Activated CD4-positive, alpha-beta memory T cell treated with anti-CD3 and anti-CD28 coated beads for 36 hours (primary cell): ENCODE data around the gene SLC25A30. TPM values are rescaled to one million over a fixed set of nuclear protein-coding genes. Genes with fewer than 3 reads are reported as not detected.

Experiments used
- CTCF ChIA-PET: fragments of 350-600 bp; sonication (Branson Sonifier 250); formaldehyde crosslinking; loops from one replicate; lab custom pipeline; 2021; ENCODE audit warnings: antibody characterized with exemption, inconsistent platforms; lab: Charles Lee
- POLR2A ChIA-PET: fragments of 350-600 bp; sonication (Branson Sonifier 250); formaldehyde crosslinking; loops from one replicate; lab custom pipeline; 2021; ENCODE audit warnings: antibody characterized with exemption; lab: Charles Lee
- DNase-seq: peaks from one replicate; pipeline ENCODE4 v3.0.0-alpha.2; 2020
- H3K27ac Mint-ChIP-seq: one replicate; pipeline ENCODE4 v1.8.0; 2021; ENCODE audit warnings: mixed read lengths
- H3K27me3 Mint-ChIP-seq: one replicate; pipeline ENCODE4 v1.8.0; 2021; ENCODE audit warnings: mixed read lengths
- H3K36me3 Mint-ChIP-seq: one replicate; pipeline ENCODE4 v1.8.0; 2021; ENCODE audit warnings: mixed read lengths
- H3K4me1 Mint-ChIP-seq: one replicate; pipeline ENCODE4 v1.8.0; 2021; ENCODE audit warnings: low read depth, mixed read lengths
- H3K4me3 Mint-ChIP-seq: one replicate; pipeline ENCODE4 v1.8.0; 2021; ENCODE audit warnings: mild to moderate bottlenecking, mixed read lengths
- H3K9me3 Mint-ChIP-seq: one replicate; pipeline ENCODE4 v1.8.0; 2021; ENCODE audit warnings: mixed read lengths
- intact Hi-C: fragments of 100-400 bp; cut with micrococcal nuclease; formaldehyde crosslinking; loops from one replicate; pipeline ENCODE4 v1.15.1; 2023
- total RNA-seq, 2 experiments: library from RNA; stranded (reverse); gene quantifications; one replicate each; pipeline ENCODE4 v1.2.3, GENCODE V29; 2021

The SLC25A30 gene, protein sequence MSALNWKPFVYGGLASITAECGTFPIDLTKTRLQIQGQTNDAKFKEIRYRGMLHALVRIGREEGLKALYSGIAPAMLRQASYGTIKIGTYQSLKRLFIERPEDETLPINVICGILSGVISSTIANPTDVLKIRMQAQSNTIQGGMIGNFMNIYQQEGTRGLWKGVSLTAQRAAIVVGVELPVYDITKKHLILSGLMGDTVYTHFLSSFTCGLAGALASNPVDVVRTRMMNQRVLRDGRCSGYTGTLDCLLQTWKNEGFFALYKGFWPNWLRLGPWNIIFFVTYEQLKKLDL
- 10 to 100 TPM; 14.6 to 15.3 TPM for total RNA-seq

DNA sequence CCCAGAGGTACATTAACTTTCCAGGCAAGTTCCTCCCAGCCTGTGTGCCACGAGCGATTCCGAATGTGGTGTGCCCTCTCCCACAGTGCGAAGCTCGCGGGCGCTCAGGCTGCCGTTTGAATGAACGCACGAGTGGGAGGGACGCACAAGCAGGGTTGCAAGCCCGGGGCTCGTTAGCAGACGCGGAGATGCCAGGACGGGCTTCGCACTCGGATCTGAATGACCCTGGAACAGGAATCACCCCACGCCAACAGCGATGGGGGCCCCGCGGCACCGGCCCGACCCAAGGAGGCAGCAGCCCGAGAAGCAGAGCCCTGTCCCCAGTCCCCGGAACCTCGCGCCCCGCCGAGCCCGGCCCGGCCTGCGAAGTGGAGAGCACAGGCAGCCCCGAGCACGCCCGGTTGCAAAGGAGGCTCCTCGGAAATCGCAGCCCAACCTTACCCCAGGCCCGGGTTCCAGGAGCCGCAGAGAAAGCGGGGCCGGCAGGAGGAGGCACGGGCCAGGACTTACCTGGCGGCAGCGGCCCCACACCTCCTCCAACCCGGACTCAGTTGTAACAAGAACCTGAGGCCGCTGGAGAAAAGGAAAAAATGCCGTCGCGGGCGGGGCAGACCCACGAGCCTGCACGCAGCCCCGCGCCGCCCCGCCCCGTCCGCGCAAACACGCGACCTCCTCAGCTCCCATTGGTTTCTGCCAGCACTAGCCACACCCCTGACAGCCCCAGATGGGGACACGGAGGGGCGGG lies at the start of gene SLC25A30:
Gene SLC25A30, minus strand, starts transcription at position 584 of the 745 bp plus-strand sequence. CDS start 6,948 bp downstream, outside the sequence.
- no peaks in the 10 kb centered on the region for H3K36me3 Mint-ChIP-seq
- ChIA-PET CTCF (interaction anchor here (0.6 to 4.0 kb wide), 6 partner anchors 11 to 77 kb away, joined by 3 to 26 read pairs (median 5); partner anchors contain the start of gene TPT1), POLR2A (interaction anchor here (0.5 to 2.6 kb wide), 7 partner anchors 19 to 775 kb away, joined by 3 to 16 read pairs (median 6); partner anchors contain the start of genes COG3 and TPT1)
- no peaks in the 10 kb centered on the region for H3K27me3 Mint-ChIP-seq
- H3K27ac Mint-ChIP-seq = peak within 1 kb of the TSS; percentile 88
- DNase-seq = peak; percentile 93
- intact Hi-C loops = loop anchor here (1.0 to 5.0 kb wide), 6 partner anchors 22 to 764 kb away; partner anchors contain the start of genes COG3 and LCP1
- no peaks in the 10 kb centered on the region for H3K9me3 Mint-ChIP-seq
- peak within 1 kb of the TSS; percentile 84 for H3K4me3 Mint-ChIP-seq
- H3K4me1 Mint-ChIP-seq = peaks cover 16% of the 10 kb centered on the region

DNA sequence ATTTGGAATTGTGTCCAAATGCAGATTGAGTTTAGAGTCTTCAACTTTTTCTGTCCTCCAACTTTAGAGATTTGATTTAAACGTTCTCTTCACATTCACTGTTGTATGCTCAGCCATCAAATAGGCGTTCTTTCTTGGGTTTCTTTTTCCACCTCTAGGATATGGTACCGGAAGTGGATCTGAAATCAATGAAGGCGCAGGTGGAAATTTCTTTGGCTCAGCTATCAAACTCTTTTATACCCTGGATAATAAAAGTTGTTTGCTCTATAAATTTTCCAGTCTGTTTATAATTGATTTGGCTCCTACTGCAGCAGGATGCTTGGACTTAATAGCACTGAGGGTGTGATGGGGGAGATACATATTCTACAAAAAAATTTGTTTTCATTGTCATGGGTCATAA lies 48.2 kb upstream of the SLC25A30 start:
- intact Hi-C loops = loop anchor here (5.0 to 10.0 kb wide), 2 partner anchors 48 to 716 kb away; partner anchors contain the start of gene LCP1
- H3K36me3 Mint-ChIP-seq = peaks cover 1% of the 10 kb centered on the region
- peaks cover 53% of the 10 kb centered on the region for H3K4me1 Mint-ChIP-seq
- H3K27ac Mint-ChIP-seq = peak overlapping the region; percentile 61
- CTCF ChIA-PET = no interaction called here
- peak overlapping the region; percentile 63 for H3K4me3 Mint-ChIP-seq
- no peaks in the 10 kb centered on the region for H3K27me3 Mint-ChIP-seq
- DNase-seq = no peak
- H3K9me3 Mint-ChIP-seq = no peaks in the 10 kb centered on the region
- POLR2A ChIA-PET = no interaction called here

DNA sequence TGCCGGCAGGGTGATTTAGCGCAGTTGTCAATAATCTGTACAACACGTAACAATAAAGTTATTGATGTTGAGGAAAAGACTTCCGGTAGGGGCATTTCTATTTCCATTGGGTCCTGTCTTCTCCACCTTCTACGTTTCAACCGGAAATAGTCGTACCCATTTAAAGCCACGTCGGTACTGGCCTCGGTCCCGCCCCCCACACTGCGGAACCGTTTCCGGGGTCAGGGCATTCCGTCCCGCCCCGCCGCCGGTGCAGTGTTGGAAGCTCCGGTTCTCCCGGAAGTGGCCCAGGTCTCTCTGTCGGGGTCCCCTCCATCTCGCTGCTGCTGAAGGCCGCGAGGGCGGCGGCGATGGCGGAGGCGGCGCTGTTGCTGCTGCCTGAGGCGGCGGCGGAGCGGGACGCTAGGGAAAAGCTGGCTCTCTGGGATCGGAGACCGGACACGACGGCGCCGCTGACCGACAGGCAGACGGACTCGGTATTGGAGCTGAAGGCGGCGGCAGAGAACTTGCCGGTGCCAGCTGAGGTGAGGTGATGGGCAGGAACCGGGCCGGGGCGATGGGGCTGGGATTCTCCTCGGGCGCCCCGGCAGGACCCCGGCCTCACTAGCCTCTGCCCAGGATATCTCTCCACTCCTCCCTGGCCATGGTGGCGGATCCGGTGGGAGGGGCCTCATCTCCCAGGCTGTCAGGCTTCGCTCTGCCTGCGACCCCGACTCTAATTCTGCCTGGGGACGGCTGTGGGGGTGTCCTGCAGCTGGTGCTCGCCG lies 46.7 kb upstream of the SLC25A30 start, which contains the start of gene COG3:
Gene COG3, plus strand, starts transcription at position 253 of the 767 bp plus-strand sequence. Its CDS starts 98 bp downstream, at position 351.
- Mint-ChIP-seq H3K27ac (peak within 1 kb of the TSS; percentile 94), H3K9me3 (no peaks in the 10 kb centered on the region), H3K4me3 (peak within 1 kb of the TSS; percentile 85), H3K36me3 (no peaks in the 10 kb centered on the region), H3K4me1 (peaks cover 47% of the 10 kb centered on the region), H3K27me3 (no peaks in the 10 kb centered on the region)
- ChIA-PET CTCF (interaction anchor here (0.9 to 2.0 kb wide), 8 partner anchors 19 to 418 kb away, joined by 3 to 8 read pairs (median 4); no protein-coding TSS in a partner anchor), POLR2A (interaction anchor here (1.0 to 2.1 kb wide), 7 partner anchors 9 to 126 kb away, joined by 3 to 11 read pairs (median 4); partner anchors contain the start of gene TPT1)
- intact Hi-C loops = loop anchor here (1.0 to 10.0 kb wide), 7 partner anchors 24 to 717 kb away; partner anchors contain the start of genes LCP1 and TPT1
- DNase-seq = peak; percentile 97

DNA sequence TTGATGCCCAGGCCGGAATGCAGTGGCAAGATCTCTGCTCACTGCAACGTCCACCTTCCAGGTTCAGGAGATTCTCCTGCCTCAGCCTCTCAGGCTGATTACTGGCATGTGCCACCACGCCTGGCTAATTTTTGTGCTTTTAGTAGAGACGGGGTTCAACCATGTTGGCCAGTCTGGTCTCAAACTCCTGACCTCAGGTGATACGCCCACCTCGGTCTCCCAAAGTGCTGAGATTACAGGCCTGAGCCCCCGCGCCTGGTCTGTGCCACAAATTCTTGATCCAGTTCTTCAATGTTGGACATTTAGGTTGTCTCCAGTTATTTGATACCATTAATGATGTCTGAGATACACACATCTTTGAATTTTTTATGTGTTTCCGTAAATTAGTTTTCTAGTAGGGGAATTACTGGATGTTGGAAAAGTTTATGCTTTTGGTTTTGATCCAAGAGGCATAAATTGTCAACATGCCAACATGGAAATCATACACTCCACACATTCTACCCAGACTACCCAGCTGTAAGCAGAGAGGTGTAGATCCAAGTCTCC lies 46.0 kb upstream of the SLC25A30 start:
- Mint-ChIP-seq H3K4me3 (peak overlapping the region; percentile 85), H3K9me3 (no peaks in the 10 kb centered on the region), H3K4me1 (peaks cover 42% of the 10 kb centered on the region), H3K27ac (peak overlapping the region; percentile 94), H3K27me3 (no peaks in the 10 kb centered on the region), H3K36me3 (no peaks in the 10 kb centered on the region)
- intact Hi-C loops = loop anchor here (1.0 to 10.0 kb wide), 6 partner anchors 23 to 123 kb away; partner anchors contain the start of gene TPT1
- CTCF ChIA-PET = interaction anchor here (0.9 to 2.0 kb wide), 7 partner anchors 20 to 95 kb away, joined by 3 to 8 read pairs (median 4); no protein-coding TSS in a partner anchor
- DNase-seq = no peak
- POLR2A ChIA-PET = interaction anchor here (1.0 to 2.1 kb wide), 6 partner anchors 46 to 125 kb away, joined by 3 to 11 read pairs (median 4); partner anchors contain the start of gene TPT1

DNA sequence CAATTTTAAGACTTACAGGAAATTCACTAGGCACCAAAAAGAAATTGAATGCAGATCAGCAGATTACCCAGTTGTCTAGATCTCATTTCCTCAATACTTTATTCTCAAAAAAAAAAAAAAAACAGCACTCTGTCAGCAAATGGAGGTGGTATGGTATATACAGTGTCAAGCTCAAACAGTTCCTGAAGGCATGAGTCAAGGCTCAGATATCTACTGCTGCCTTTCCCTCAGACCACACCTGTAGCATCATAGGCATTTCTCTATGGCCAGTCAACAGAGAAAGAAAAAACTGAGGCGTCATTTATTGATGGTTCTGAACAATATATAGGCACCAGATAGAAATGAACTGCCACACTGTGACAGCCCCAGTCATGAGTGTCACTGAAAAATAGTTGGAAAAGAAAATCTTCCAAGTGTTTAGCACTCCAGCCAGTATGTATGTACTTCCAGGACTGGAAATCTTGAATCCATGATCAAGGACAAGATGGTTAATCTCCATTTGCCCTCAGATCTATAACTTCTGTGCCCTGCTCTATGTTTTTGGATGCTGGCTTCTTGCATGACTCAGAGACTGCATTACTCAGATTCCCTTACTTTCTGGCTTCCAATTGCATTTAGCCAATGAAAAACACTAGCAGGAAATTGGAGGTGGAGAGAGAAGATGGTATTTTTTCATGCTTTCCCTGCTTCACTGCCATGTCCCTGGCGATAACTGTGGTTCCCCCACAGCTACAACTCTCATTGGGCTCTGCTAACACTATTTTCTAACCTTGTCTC lies 38.2 kb upstream of the SLC25A30 start:
- intact Hi-C loops = no loop called here
- Mint-ChIP-seq H3K4me3 (no peak overlapping the region), H3K4me1 (no peaks in the 10 kb centered on the region), H3K27me3 (no peaks in the 10 kb centered on the region), H3K36me3 (peaks cover 4% of the 10 kb centered on the region), H3K9me3 (peaks cover 14% of the 10 kb centered on the region), H3K27ac (no peak overlapping the region)
- DNase-seq = no peak
- CTCF ChIA-PET = no interaction called here
- POLR2A ChIA-PET = interaction anchor here (0.7 kb wide), 1 partner anchor 820 kb away, joined by 5 read pairs; no protein-coding TSS in a partner anchor

DNA sequence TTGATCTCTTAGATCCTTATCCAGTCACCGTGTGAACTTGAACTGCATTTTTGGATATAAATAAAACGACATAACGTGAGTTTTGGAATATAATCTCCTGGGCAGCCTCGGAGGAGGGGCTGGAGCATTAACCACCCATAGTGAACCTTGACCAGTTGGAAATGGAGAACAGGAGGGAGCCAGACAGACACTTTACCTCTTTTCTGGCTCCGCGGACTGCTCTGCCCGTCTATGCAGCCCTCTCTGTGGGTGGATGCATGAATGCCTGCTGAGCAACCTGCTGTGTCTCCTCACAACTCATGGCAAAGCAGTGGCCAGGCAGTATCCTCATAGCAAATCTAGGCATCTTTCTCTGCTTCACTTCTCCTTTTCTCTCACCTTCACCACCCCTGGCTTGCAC lies 36.0 kb upstream of the SLC25A30 start:
- Mint-ChIP-seq H3K27ac (no peak overlapping the region), H3K4me1 (no peaks in the 10 kb centered on the region), H3K27me3 (no peaks in the 10 kb centered on the region), H3K4me3 (no peak overlapping the region), H3K36me3 (peaks cover 4% of the 10 kb centered on the region), H3K9me3 (peaks cover 14% of the 10 kb centered on the region)
- DNase-seq = no peak
- ChIA-PET CTCF (no interaction called here), POLR2A (no interaction called here)
- intact Hi-C loops = no loop called here

DNA sequence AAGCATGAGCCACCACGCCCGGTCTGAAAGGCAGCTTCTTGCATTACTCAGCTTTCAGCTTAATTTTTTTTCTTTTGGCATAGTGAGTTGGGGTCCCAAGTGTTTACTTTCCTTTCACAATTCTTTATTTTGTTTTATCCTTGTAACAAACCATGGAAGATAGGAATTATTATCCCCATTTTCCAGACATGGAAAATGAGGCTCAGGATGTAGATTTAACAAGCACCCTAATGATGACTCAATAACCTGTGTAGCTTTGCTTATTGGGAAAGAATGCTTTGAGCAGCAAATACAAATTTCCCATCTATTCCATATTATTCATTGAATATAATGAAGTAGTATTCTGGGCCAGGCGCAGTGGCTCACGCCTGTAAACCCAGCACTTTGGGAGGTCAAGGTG lies 33.1 kb upstream of the SLC25A30 start:
- CTCF ChIA-PET = no interaction called here
- POLR2A ChIA-PET = interaction anchor here (1.4 kb wide), 1 partner anchor 22 kb away, joined by 4 read pairs; no protein-coding TSS in a partner anchor
- Mint-ChIP-seq H3K27ac (no peak overlapping the region), H3K9me3 (peaks cover 1% of the 10 kb centered on the region), H3K4me3 (no peak overlapping the region), H3K27me3 (no peaks in the 10 kb centered on the region), H3K4me1 (no peaks in the 10 kb centered on the region), H3K36me3 (no peaks in the 10 kb centered on the region)
- intact Hi-C loops = no loop called here
- no peak for DNase-seq

DNA sequence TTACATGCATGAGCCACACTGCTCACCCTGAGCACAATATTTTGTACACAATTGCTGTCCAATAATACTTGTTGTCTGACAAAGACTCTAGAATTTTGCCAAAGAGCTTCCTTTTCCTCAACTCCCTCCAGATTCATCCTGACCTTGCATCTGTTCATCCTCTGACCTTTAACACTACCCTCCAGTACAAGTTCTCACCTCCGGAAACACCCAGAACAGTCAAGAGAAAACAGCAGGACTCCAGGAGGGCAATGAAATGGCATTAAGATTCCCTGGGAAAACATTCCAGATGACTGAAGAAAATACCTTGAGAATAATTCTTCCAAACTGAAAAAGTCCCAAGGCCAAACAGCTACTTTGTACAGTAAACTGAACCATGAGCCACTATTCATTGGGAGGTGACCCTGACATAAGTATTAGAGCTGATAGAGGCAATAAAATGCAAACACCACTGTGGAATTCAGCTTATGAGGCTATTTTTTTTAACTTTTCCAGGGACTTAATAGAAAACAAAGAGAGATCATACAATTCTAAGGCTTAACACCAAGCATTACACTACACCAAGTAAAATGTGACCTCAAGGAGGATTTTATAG lies 30.9 kb upstream of the SLC25A30 start:
- CTCF ChIA-PET = interaction anchor here (0.7 to 0.8 kb wide), 2 partner anchors 13 to 78 kb away, joined by 3 read pairs; no protein-coding TSS in a partner anchor
- intact Hi-C loops = no loop called here
- no peak overlapping the region for H3K4me3 Mint-ChIP-seq

DNA sequence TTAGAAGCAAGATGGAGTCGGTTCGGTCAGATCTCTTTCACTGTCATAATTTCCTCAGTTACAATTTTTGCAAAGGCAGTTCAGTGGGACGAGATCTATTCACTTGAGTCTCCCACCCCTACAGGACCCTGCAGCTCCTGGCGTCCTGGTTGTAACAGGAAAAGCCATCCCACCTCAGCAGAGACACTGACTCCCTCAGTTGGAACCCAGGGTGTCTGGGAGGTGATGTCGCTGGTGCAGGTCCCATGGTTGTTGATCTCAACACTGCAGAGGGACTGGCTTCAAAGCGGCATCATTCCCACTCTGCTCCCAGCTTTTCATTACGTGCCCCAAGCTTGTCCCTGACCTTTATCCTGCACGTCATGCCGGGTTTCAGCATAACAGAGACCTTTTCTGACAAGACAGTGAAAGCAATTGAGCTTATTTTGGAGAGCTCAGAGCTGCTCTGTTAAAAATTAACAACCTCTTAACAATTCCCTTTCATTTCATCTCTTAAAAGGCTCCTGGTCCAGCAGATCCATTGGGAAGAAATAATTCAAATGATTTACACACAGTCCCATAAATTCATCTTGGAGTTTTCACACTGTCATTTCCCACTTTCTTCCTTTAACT lies 29.0 kb upstream of the SLC25A30 start:
- ChIA-PET CTCF (no interaction called here), POLR2A (no interaction called here)
- Mint-ChIP-seq H3K36me3 (no peaks in the 10 kb centered on the region), H3K4me3 (no peak overlapping the region), H3K9me3 (no peaks in the 10 kb centered on the region), H3K4me1 (peaks cover under 1% of the 10 kb centered on the region), H3K27me3 (no peaks in the 10 kb centered on the region), H3K27ac (no peak overlapping the region)
- no peak for DNase-seq
- intact Hi-C loops = no loop called here

More for the DNA sequence above, 30.9 kb upstream of the SLC25A30 start:
- H3K27ac Mint-ChIP-seq = no peak overlapping the region
- no peaks in the 10 kb centered on the region for H3K36me3 Mint-ChIP-seq
- POLR2A ChIA-PET = interaction anchor here (0.6 to 0.7 kb wide), 2 partner anchors 40 to 79 kb away, joined by 3 to 5 read pairs; no protein-coding TSS in a partner anchor
- no peaks in the 10 kb centered on the region for H3K27me3 Mint-ChIP-seq
- no peak for DNase-seq
- no peaks in the 10 kb centered on the region for H3K4me1 Mint-ChIP-seq
- no peaks in the 10 kb centered on the region for H3K9me3 Mint-ChIP-seq

DNA sequence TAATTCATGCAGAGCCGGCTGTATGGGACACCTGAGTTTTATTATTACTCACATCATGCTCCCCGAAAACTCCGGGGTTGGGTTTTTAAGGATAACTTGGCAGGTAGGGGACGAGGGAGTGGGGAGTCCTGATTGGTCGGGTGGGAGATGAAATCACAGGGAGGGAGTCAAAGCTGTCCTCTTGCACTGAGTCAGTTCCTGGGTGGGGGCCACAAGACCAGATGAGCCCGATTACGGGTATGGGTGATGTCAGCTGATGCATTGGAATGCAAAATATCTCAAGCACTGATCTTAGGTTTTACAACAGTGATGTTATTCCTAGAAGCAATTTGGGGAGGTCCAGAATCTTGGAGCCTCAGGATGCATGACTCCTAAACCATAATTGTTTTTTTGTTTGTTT lies 28.0 kb upstream of the SLC25A30 start:
- DNase-seq = no peak
- POLR2A ChIA-PET = no interaction called here

More for the DNA sequence above, 28.0 kb upstream of the SLC25A30 start:
- peaks cover 9% of the 10 kb centered on the region for H3K4me1 Mint-ChIP-seq
- CTCF ChIA-PET = no interaction called here
- H3K27me3 Mint-ChIP-seq = no peaks in the 10 kb centered on the region
- no peak overlapping the region for H3K27ac Mint-ChIP-seq
- no peaks in the 10 kb centered on the region for H3K9me3 Mint-ChIP-seq
- H3K4me3 Mint-ChIP-seq = no peak overlapping the region
- intact Hi-C loops = no loop called here
- no peaks in the 10 kb centered on the region for H3K36me3 Mint-ChIP-seq
